Peyer's patch (tissue), 4 donors: ENCODE results near the gene KDSR. TPM values are rescaled to one million over a fixed set of nuclear protein-coding genes. Genes with fewer than 3 reads are reported as not detected.

Experiments used
- DNase-seq, 3 donors: peaks; one replicate each; pipeline ENCODE4 v3.0.0-alpha.2; 2017 to 2019
- H3K27ac ChIP-seq, 4 donors: fragments of 200-600 bp; sonication (generic); one replicate each; pipeline ENCODE4 v1.5.1; 2016 to 2019
- H3K27me3 ChIP-seq, 2 donors: fragments of 200-600 bp; sonication (generic); one replicate each; pipeline ENCODE4 v1.5.1; 2019
- H3K36me3 ChIP-seq, 3 donors: fragments of 200-600 bp; sonication (generic); one replicate each; pipeline ENCODE4 v1.5.1; 2016 to 2019
- H3K4me1 ChIP-seq, 4 donors: fragments of 200-600 bp; sonication (generic); one replicate each; pipeline ENCODE4 v1.5.1; 2016 to 2019
- H3K4me3 ChIP-seq, 4 donors: fragments of 200-600 bp; sonication (generic); 1 replicate in 3 of 4; 2 replicates in 1 of 4; pipeline ENCODE4 v1.5.1; 2016 to 2019; ENCODE audit warnings: mild to moderate bottlenecking in 1 of 4
- H3K9me3 ChIP-seq, 4 donors: fragments of 200-600 bp; sonication (generic); one replicate each; pipeline ENCODE4 v1.5.1; 2016 to 2019; ENCODE audit warnings: mild to moderate bottlenecking in 1 of 4
- POLR2A ChIP-seq, 2 donors: fragments of 450-650 bp; IDR thresholded peaks; one replicate each; pipeline ENCODE4 v1.5.1; 2017; ENCODE audit warnings: antibody characterized with exemption in 2 of 2, mild to moderate bottlenecking in 2 of 2, moderate library complexity in 2 of 2
- total RNA-seq, 4 donors: library from RNA; depleted of rRNA; stranded (reverse); fragments of >200 nt; gene quantifications; one replicate each; pipeline ENCODE4 v1.1.0, GENCODE V29; 2016
- TF ChIP-seq, protein P1 (sequence below), 6 experiments: fragments of 450-650 bp in 4 of 6; fragments of 200-600 bp in 2 of 6; sonication (generic) in 1 of 6; IDR thresholded peaks; one replicate each; pipeline ENCODE4 v1.5.1; 2017 to 2019; ENCODE audit warnings: antibody characterized with exemption in 6 of 6, mild to moderate bottlenecking in 3 of 6, moderate library complexity in 1 of 6

Gene KDSR
- total RNA-seq, 4 donors from 2014 or later = 7.4 to 33.2 (median 31.6) TPM

DNA sequence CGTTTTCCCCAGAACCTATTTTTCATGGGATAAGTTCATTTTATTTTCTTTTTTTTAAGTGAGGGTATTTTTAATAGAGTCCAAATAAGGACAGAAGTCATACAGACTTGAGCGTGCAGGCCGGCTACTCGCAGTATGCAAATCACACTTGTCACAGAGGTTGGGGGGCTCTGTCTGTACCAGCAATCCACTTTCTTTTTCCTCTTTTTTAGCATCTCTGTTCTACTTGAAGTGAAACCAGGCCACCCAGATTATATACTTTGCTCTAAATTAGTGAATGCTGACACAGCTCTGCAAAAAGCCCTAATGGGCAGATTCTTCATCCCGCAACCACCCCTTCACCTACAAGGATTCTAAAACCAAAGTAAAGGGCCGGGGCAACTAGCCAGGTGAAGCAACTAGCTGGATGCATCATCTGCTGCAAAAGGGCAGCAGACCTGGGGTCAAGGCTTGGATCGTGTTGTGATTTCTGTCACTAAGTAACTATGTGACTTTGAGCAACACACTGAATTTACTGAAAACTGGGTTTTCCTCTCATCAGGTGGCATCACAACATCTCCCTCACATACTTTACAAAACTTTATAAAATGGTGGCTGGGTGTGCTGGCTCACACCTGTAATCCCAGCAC, 18.4 kb downstream of the KDSR start:
- peaks cover 0 to 10% (median 0%) of the 10 kb centered on the region in 4 donors for H3K4me1 ChIP-seq
- H3K36me3 ChIP-seq = peaks cover 0 to 76% (median 0%) of the 10 kb centered on the region in 3 donors

DNA sequence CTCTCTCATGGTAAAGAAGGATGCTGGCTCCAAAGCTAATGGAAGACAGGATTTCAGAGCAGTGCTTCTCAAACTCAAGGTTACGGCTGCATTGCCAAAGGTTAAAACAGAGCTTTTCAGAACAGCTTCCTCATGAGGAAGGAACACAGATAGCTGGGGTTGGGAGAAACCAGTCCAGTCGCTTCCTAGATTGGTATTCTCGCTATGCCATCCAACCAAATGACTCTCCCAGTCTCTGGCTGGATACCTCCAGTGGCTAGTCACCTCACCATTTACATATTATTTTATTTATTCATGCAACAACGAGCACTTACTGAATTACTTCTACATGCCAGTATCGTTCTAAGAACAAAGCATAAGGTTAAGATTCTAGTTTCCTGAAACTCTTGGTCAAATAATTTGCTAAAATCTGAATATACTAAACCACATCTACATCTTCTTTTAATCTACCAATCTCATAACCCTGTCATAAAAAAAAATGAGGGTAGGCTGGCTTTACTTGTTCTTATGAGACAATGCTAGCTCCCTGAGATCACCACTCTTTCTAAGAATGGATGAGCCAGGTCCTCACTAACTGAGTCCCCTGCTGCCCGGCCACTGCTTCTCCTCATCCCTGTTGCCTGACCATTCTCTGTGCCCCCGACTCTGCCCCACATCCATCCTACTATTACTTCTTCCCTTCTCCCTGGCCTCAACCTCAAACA, 20.4 kb downstream of the KDSR start:
- Histone ChIP-seq H3K4me3 (no peak overlapping the region), H3K27ac (no peak overlapping the region), H3K4me1 (peaks cover 0 to 10% (median 0%) of the 10 kb centered on the region in 4 donors), H3K36me3 (peaks cover 0 to 73% (median 0%) of the 10 kb centered on the region in 3 donors), H3K9me3 (no peaks in the 10 kb centered on the region), H3K27me3 (no peaks in the 10 kb centered on the region)
- TF ChIP-seq, protein P1, sequence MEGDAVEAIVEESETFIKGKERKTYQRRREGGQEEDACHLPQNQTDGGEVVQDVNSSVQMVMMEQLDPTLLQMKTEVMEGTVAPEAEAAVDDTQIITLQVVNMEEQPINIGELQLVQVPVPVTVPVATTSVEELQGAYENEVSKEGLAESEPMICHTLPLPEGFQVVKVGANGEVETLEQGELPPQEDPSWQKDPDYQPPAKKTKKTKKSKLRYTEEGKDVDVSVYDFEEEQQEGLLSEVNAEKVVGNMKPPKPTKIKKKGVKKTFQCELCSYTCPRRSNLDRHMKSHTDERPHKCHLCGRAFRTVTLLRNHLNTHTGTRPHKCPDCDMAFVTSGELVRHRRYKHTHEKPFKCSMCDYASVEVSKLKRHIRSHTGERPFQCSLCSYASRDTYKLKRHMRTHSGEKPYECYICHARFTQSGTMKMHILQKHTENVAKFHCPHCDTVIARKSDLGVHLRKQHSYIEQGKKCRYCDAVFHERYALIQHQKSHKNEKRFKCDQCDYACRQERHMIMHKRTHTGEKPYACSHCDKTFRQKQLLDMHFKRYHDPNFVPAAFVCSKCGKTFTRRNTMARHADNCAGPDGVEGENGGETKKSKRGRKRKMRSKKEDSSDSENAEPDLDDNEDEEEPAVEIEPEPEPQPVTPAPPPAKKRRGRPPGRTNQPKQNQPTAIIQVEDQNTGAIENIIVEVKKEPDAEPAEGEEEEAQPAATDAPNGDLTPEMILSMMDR (IDR thresholded peaks at IDR 0.05) = no peak
- TF ChIP-seq POLR2A (IDR thresholded peaks at IDR 0.05) = no peak
- DNase-seq = no peak

More for the DNA sequence above, 18.4 kb downstream of the KDSR start:
- no peak overlapping the region for H3K27ac ChIP-seq
- H3K4me3 ChIP-seq = no peak overlapping the region
- TF ChIP-seq POLR2A (IDR thresholded peaks at IDR 0.05) = no peak
- TF ChIP-seq, protein P1 (IDR thresholded peaks at IDR 0.05) = no peak
- no peaks in the 10 kb centered on the region for H3K27me3 ChIP-seq
- H3K9me3 ChIP-seq = no peaks in the 10 kb centered on the region
- DNase-seq = no peak

DNA sequence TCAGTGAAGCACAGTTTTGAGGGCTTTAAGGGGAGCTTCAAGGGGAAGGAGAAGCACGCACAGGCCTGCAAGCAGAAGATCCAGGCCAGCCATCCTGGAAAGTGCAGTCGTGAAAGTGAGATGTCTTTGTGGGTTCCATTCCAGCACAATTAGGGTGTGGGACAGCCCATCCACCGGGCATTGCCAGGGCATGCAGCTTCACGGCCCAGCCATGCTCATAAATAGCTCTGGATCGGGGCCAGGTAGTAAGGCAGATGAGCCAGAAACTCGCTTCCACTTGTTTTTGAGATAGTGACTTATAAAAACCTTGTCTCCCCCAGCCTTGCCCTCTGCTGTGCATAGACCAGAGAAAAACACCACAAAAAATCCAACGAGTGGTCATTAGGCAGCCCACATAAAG, 21.0 kb downstream of the KDSR start:
- no peak for TF ChIP-seq POLR2A (IDR thresholded peaks at IDR 0.05)
- TF ChIP-seq, protein P1 (IDR thresholded peaks at IDR 0.05) = no peak
- Histone ChIP-seq H3K36me3 (peaks cover 0 to 69% (median 0%) of the 10 kb centered on the region in 3 donors), H3K9me3 (no peaks in the 10 kb centered on the region)

DNA sequence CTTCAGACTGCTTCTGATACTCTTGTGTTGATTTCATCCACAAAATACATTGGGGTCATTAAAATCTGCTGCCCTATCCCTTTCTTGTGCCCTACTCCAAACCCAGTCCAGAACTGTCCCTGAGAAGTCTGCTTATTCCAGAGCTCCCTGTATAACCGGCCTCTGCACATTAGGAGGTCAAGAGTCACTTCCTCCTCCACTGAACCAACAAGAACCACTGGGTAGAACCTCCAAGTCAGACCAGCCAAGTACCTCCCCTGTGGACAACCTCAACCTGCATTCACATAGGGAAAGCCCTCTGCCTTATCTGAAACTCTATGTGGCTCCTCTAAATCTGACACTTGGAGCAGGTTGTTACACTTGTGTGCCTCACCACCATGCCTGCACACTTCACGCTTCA, 22.1 kb downstream of the KDSR start:
- Histone ChIP-seq H3K4me1 (peaks cover 0 to 10% (median 0%) of the 10 kb centered on the region in 4 donors), H3K27me3 (no peaks in the 10 kb centered on the region), H3K27ac (no peak overlapping the region), H3K4me3 (no peak overlapping the region), H3K9me3 (no peaks in the 10 kb centered on the region), H3K36me3 (peaks cover 0 to 64% (median 0%) of the 10 kb centered on the region in 3 donors)
- DNase-seq = no peak
- TF ChIP-seq, protein P1 (IDR thresholded peaks at IDR 0.05) = no peak
- TF ChIP-seq POLR2A (IDR thresholded peaks at IDR 0.05) = no peak

More for the DNA sequence above, 21.0 kb downstream of the KDSR start:
- Histone ChIP-seq H3K27me3 (no peaks in the 10 kb centered on the region), H3K27ac (no peak overlapping the region), H3K4me3 (no peak overlapping the region), H3K4me1 (peaks cover 0 to 10% (median 0%) of the 10 kb centered on the region in 4 donors)
- DNase-seq = no peak

DNA sequence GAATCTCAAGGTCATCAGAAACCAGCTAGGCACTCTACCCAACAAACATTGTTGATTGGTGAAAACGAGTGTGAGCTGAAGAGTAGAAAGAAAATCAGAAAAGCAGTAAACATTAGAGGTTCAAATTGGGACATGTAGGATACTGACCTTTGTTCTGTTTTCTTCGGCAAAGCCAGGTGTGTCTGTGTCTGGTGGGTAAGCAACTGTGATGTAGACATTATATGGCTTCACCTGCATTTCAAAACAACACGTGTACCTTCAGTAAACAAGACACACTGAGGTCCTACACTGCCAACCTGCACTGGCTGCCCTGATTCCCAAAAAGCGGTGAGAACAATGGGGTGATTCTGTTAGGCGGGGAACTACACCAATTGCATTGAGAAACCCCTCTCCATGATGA, 22.7 kb downstream of the KDSR start:
- DNase-seq = no peak
- Histone ChIP-seq H3K4me3 (no peak overlapping the region), H3K4me1 (peaks cover 0 to 10% (median 0%) of the 10 kb centered on the region in 4 donors), H3K27me3 (no peaks in the 10 kb centered on the region), H3K9me3 (no peaks in the 10 kb centered on the region), H3K36me3 (peaks cover 0 to 60% (median 0%) of the 10 kb centered on the region in 3 donors), H3K27ac (no peak overlapping the region)
- no peak for TF ChIP-seq POLR2A (IDR thresholded peaks at IDR 0.05)
- TF ChIP-seq, protein P1 (IDR thresholded peaks at IDR 0.05) = no peak
